Neural cell (in vitro differentiated cells): ENCODE results near the gene KIRREL3. TPM values are rescaled to one million over a fixed set of nuclear protein-coding genes. Genes with fewer than 3 reads are reported as not detected.

Experiments used
- H2AFZ ChIP-seq: fragments of 200-600, 300-800 bp; sonication (generic), shearing (Covaris generic); 2 replicates; pipeline ENCODE4 v1.6.0; 2014; ENCODE audit warnings: low read depth, mild to moderate bottlenecking, antibody characterized with exemption, low read length, moderate library complexity
- H3F3A ChIP-seq: fragments of 200-600 bp; shearing (Covaris generic); 2 replicates; pipeline ENCODE4 v1.6.1; 2016; ENCODE audit warnings: mild to moderate bottlenecking, moderate library complexity, mixed read lengths, antibody characterized with exemption, low read length; ENCODE audit not compliant: insufficient read depth, poor library complexity, severe bottlenecking
- H3K27ac ChIP-seq: fragments of 200-600, 300-800 bp; sonication (generic), shearing (Covaris generic); 2 replicates; pipeline ENCODE4 v1.5.1; 2014; ENCODE audit warnings: mild to moderate bottlenecking, low read length, moderate library complexity
- H3K27me3 ChIP-seq: fragments of 300-800, 200-600 bp; sonication (generic), shearing (Covaris generic); 2 replicates; pipeline ENCODE4 v1.6.0; 2014; ENCODE audit warnings: mild to moderate bottlenecking, low read depth, low read length, moderate library complexity; ENCODE audit not compliant: insufficient read depth
- H3K36me3 ChIP-seq: fragments of 300-800, 200-600 bp; sonication (generic), shearing (Covaris generic); 2 replicates; pipeline ENCODE4 v1.5.1; 2014; ENCODE audit warnings: mild to moderate bottlenecking, antibody characterized with exemption, low read length, moderate library complexity; ENCODE audit not compliant: insufficient read depth
- H3K4me2 ChIP-seq: fragments of 300-800, 200-600 bp; sonication (generic), shearing (Covaris generic); 2 replicates; pipeline ENCODE4 v1.6.0; 2014; ENCODE audit warnings: mild to moderate bottlenecking, low read length
- H3K4me3 ChIP-seq: fragments of 300-800, 200-600 bp; sonication (generic), shearing (Covaris generic); 2 replicates; pipeline ENCODE4 v1.5.1; 2014; ENCODE audit warnings: mild to moderate bottlenecking, low read length, moderate library complexity
- H3K79me2 ChIP-seq: fragments of 200-600 bp; shearing (Covaris generic); replicated peaks from 2 replicates; pipeline ENCODE4 v1.6.0; 2014; ENCODE audit warnings: mild to moderate bottlenecking, low read length, moderate library complexity; ENCODE audit not compliant: insufficient read depth
- H3K9ac ChIP-seq: fragments of 300-800, 200-600 bp; sonication (generic), shearing (Covaris generic); 2 replicates; pipeline ENCODE4 v1.6.1; 2016; ENCODE audit warnings: mild to moderate bottlenecking, low read length, mixed read lengths
- H3K9me2 ChIP-seq: fragments of 200-600 bp; shearing (Covaris generic); 2 replicates; pipeline ENCODE4 v1.6.1; 2016; ENCODE audit warnings: mild to moderate bottlenecking, low read length, mixed read lengths; ENCODE audit not compliant: insufficient read depth
- H3K9me3 ChIP-seq: fragments of 200-600, 300-800 bp; sonication (generic), shearing (Covaris generic); 2 replicates; pipeline ENCODE4 v1.6.1; 2016; ENCODE audit warnings: mild to moderate bottlenecking, mixed run types, low read length, moderate library complexity, mixed read lengths
- H4K20me1 ChIP-seq: fragments of 200-600 bp; shearing (Covaris generic); 2 replicates; pipeline ENCODE4 v1.6.1; 2016; ENCODE audit warnings: mild to moderate bottlenecking, mixed run types; ENCODE audit not compliant: insufficient read depth
- CTCF ChIP-seq: fragments of 450-650 bp; IDR thresholded peaks from 2 replicates; pipeline ENCODE4 v1.5.1; 2014; ENCODE audit warnings: antibody characterized with exemption, mild to moderate bottlenecking, moderate library complexity; ENCODE audit not compliant: poor library complexity, severe bottlenecking
- EP300 ChIP-seq: fragments of 450-650 bp; conservative IDR thresholded peaks from 2 replicates; pipeline ENCODE4 v1.6.1; 2014; ENCODE audit warnings: antibody characterized with exemption, mild to moderate bottlenecking, moderate library complexity; ENCODE audit not compliant: poor library complexity, severe bottlenecking
- EZH2 ChIP-seq: fragments of 200-600, 300-800 bp; shearing (Covaris generic), sonication (generic); IDR thresholded peaks from 2 replicates; pipeline ENCODE4 v1.6.1; 2014; ENCODE audit warnings: antibody characterized with exemption, low read length, borderline replicate concordance, mild to moderate bottlenecking; ENCODE audit not compliant: insufficient read depth, poor library complexity, severe bottlenecking
- MXI1 ChIP-seq: fragments of 450-650 bp; conservative IDR thresholded peaks from 2 replicates; pipeline ENCODE4 v1.6.1; 2014; ENCODE audit warnings: antibody characterized with exemption, mild to moderate bottlenecking; ENCODE audit not compliant: poor library complexity, severe bottlenecking
- POLR2AphosphoS5 ChIP-seq: IDR thresholded peaks from 2 replicates; pipeline ENCODE4 v1.6.1; 2012
- RAD21 ChIP-seq: fragments of 450-650 bp; conservative IDR thresholded peaks from 2 replicates; pipeline ENCODE4 v1.6.1; 2014; ENCODE audit warnings: antibody characterized with exemption, mild to moderate bottlenecking, moderate library complexity
- REST ChIP-seq: IDR thresholded peaks from 2 replicates; pipeline ENCODE4 v1.6.1; 2012; ENCODE audit warnings: borderline replicate concordance
- SMC3 ChIP-seq: fragments of 450-650 bp; conservative IDR thresholded peaks from 2 replicates; pipeline ENCODE4 v1.6.1; 2014; ENCODE audit warnings: antibody characterized with exemption, mild to moderate bottlenecking, moderate library complexity; ENCODE audit not compliant: poor library complexity
- TAF1 ChIP-seq: IDR thresholded peaks from 2 replicates; pipeline ENCODE4 v1.6.1; 2012; ENCODE audit warnings: low read depth
- polyA plus RNA-seq: library from polyadenylated mRNA; depleted of rRNA; stranded (reverse); fragments of >200 nt; gene quantifications from 2 replicates; pipeline ENCODE4 v1.2.3, GENCODE V29; 2014

The KIRREL3 gene
- polyA plus RNA-seq, 1 donor from 2014 or later, result 23.8 TPM

GRCh38 chr11:126701520-126701897, 299.1 kb downstream of the KIRREL3 start:
- Histone ChIP-seq H3K4me2 (no peak overlapping the region), H3K9me3 (no peaks in the 10 kb centered on the region), H3F3A (peaks cover 3% of the 10 kb centered on the region), H3K9me2 (no peaks in the 10 kb centered on the region), H3K9ac (peak overlapping the region; percentile 58), H3K79me2 (no peaks in the 10 kb centered on the region), H3K27me3 (no peaks in the 10 kb centered on the region), H3K4me3 (peak overlapping the region; percentile 9), H4K20me1 (no peaks in the 10 kb centered on the region), H3K36me3 (no peaks in the 10 kb centered on the region), H3K27ac (peak overlapping the region; percentile 82), H2AFZ (no peak overlapping the region)
- TF ChIP-seq POLR2AphosphoS5 (no peak), EP300 (no peak), MXI1 (no peak), CTCF (no peak), TAF1 (no peak), REST (no peak), EZH2 (no peak), RAD21 (no peak), SMC3 (no peak)

- TF ChIP-seq MXI1 (no peak), SMC3 (no peak), RAD21 (peak; percentile 20), POLR2AphosphoS5 (peak; percentile 86), EZH2 (no peak), TAF1 (no peak), EP300 (peak; percentile 91), CTCF (no peak), REST (peak; percentile 47)
- peak overlapping the region; percentile 9 for H3K4me3 ChIP-seq
- no peaks in the 10 kb centered on the region for H3K27me3 ChIP-seq
Measured at GRCh38 chr11:126700768-126701519, 299.6 kb downstream of the KIRREL3 start.

More at GRCh38 chr11:126700768-126701519, 299.6 kb downstream of the KIRREL3 start:
- Histone ChIP-seq H3K36me3 (no peaks in the 10 kb centered on the region), H3K9me3 (no peaks in the 10 kb centered on the region), H2AFZ (no peak overlapping the region), H3K9ac (peak overlapping the region; percentile 58), H3K9me2 (no peaks in the 10 kb centered on the region), H3F3A (peaks cover 3% of the 10 kb centered on the region), H3K79me2 (no peaks in the 10 kb centered on the region), H3K4me2 (peak overlapping the region; percentile 23), H4K20me1 (no peaks in the 10 kb centered on the region), H3K27ac (peak overlapping the region; percentile 82)
